Ectodermal cell (in vitro differentiated cells): ENCODE measurements around the gene ALG13. TPM values are rescaled to one million over a fixed set of nuclear protein-coding genes. Genes with fewer than 3 reads are reported as not detected.
"Not testable (repeated sequence)": the region's sequence is repeated elsewhere in the genome, so short reads cannot be mapped to it uniquely, and the experiment has no call there.

Source experiments
- H3K27ac ChIP-seq: 2 replicates; pipeline ENCODE4 v1.7.0; 2013; ENCODE audit warnings: mild to moderate bottlenecking, low read depth, low read length; ENCODE audit not compliant: insufficient read depth, poor library complexity, severe bottlenecking
- H3K27me3 ChIP-seq: 2 replicates; pipeline ENCODE4 v1.7.0; 2013; ENCODE audit warnings: mild to moderate bottlenecking, low read length; ENCODE audit not compliant: insufficient read depth, control insufficient read depth, poor library complexity, severe bottlenecking
- H3K36me3 ChIP-seq: one replicate; pipeline ENCODE4 v1.7.0; 2013; ENCODE audit warnings: low read length; ENCODE audit not compliant: control insufficient read depth, insufficient read depth
- H3K4me1 ChIP-seq: one replicate; pipeline ENCODE4 v1.7.0; 2013; ENCODE audit warnings: low read length; ENCODE audit not compliant: control insufficient read depth, insufficient read depth
- H3K4me3 ChIP-seq: 2 replicates; pipeline ENCODE4 v1.7.0; 2013; ENCODE audit warnings: low read depth, low read length, control low read depth; ENCODE audit not compliant: insufficient read depth
- H3K9me3 ChIP-seq: 2 replicates; pipeline ENCODE4 v1.7.0; 2013; ENCODE audit warnings: mild to moderate bottlenecking, low read length, moderate library complexity; ENCODE audit not compliant: control insufficient read depth
- WGBS, 2 experiments: methylation state at CpG; one replicate each; pipeline ENCODE4 v1.1.7; 2013; ENCODE audit warnings: missing lambda C conversion rate in 2 of 2; 5-methylcytosine and 5-hydroxymethylcytosine counted together
- polyA plus RNA-seq, 4 experiments: library from polyadenylated mRNA; stranded (reverse); fragments of 50-300 nt; gene quantifications; one replicate each; pipeline ENCODE4 v1.2.3, GENCODE V29; 2013

Gene ALG13
- polyA plus RNA-seq (2013, experiment 1 of 4), result 45.6 TPM
- polyA plus RNA-seq (2013, experiment 2 of 4), result 44.6 TPM
- 42.8 TPM for polyA plus RNA-seq (2013, experiment 3 of 4)
- 51.3 TPM for polyA plus RNA-seq (2013, experiment 4 of 4)

- H3K27me3 ChIP-seq, result no peaks in the 10 kb centered on the region
- H3K9me3 ChIP-seq, result no peaks in the 10 kb centered on the region
- peak within 1 kb of the TSS; percentile 70 for H3K4me3 ChIP-seq
- peak within 1 kb of the TSS; percentile 99 for H3K27ac ChIP-seq
- 0% methylated on average over 69 of the region's 69 CpGs for WGBS, 2 experiments
- peaks cover 3% of the 10 kb centered on the region for H3K4me1 ChIP-seq
- no peaks in the 10 kb centered on the region for H3K36me3 ChIP-seq
These were observed at the start of gene ALG13 for GRCh38 chrX:111680988-111681779. TSS of gene ALG13 (plus strand) at chrX:111681170. CDS start at chrX:111681219, 49 bp downstream.

GRCh38 chrX:111634823-111635729 is 45.9 kb upstream of the ALG13 start:
- no peak overlapping the region for H3K27ac ChIP-seq
- no peak overlapping the region for H3K4me3 ChIP-seq
- no peaks in the 10 kb centered on the region for H3K9me3 ChIP-seq
- H3K36me3 ChIP-seq, result no peaks in the 10 kb centered on the region
- 100% methylated on average over 1 of the region's 1 CpG; no CpG with 5 or more reads in 1 of the 2 experiments for WGBS, 2 experiments
- H3K4me1 ChIP-seq, result no peaks in the 10 kb centered on the region
- H3K27me3 ChIP-seq, result no peaks in the 10 kb centered on the region

- Histone ChIP-seq H3K27me3 (no peaks in the 10 kb centered on the region), H3K4me1 (no peaks in the 10 kb centered on the region), H3K9me3 (no peaks in the 10 kb centered on the region), H3K4me3 (no peak overlapping the region), H3K36me3 (no peaks in the 10 kb centered on the region), H3K27ac (no peak overlapping the region)
- 76 to 100% methylated on average over 1 to 2 of the region's 3 CpGs for WGBS, 2 experiments
These were observed 39.0 kb upstream of the ALG13 start for GRCh38 chrX:111641969-111642368.

- not testable (repeated sequence) for H3K4me3 ChIP-seq, H3K4me1 ChIP-seq, H3K9me3 ChIP-seq, H3K36me3 ChIP-seq, H3K27me3 ChIP-seq, H3K27ac ChIP-seq
- whole genome bisulfite sequencing, 2 experiments, result 96 to 98% methylated on average over 3 of the region's 3 CpGs
These were observed 35.8 kb upstream of the ALG13 start for GRCh38 chrX:111645165-111645564.

- H3K27me3 ChIP-seq, result no peaks in the 10 kb centered on the region
- no peak overlapping the region for H3K27ac ChIP-seq
- no peaks in the 10 kb centered on the region for H3K36me3 ChIP-seq
- H3K4me1 ChIP-seq, result no peaks in the 10 kb centered on the region
- H3K4me3 ChIP-seq, result no peak overlapping the region
- no peaks in the 10 kb centered on the region for H3K9me3 ChIP-seq
These were observed 35.4 kb upstream of the ALG13 start for GRCh38 chrX:111645607-111646006.

GRCh38 chrX:111646515-111646914 is 34.5 kb upstream of the ALG13 start:
- WGBS, 2 experiments, result 100% methylated on average over 1 of the region's 1 CpG; no CpG with 5 or more reads in 1 of the 2 experiments
- no peaks in the 10 kb centered on the region for H3K27me3 ChIP-seq
- no peaks in the 10 kb centered on the region for H3K9me3 ChIP-seq
- no peak overlapping the region for H3K4me3 ChIP-seq
- no peaks in the 10 kb centered on the region for H3K4me1 ChIP-seq
- no peak overlapping the region for H3K27ac ChIP-seq
- no peaks in the 10 kb centered on the region for H3K36me3 ChIP-seq

- 93 to 97% methylated on average over 3 of the region's 3 CpGs for WGBS, 2 experiments
- Histone ChIP-seq H3K27ac (no peak overlapping the region), H3K27me3 (no peaks in the 10 kb centered on the region), H3K36me3 (no peaks in the 10 kb centered on the region), H3K4me3 (no peak overlapping the region), H3K9me3 (no peaks in the 10 kb centered on the region), H3K4me1 (no peaks in the 10 kb centered on the region)
These were observed 32.2 kb upstream of the ALG13 start for GRCh38 chrX:111648802-111649201.

- no peaks in the 10 kb centered on the region for H3K4me1 ChIP-seq
- no peaks in the 10 kb centered on the region for H3K36me3 ChIP-seq
- H3K4me3 ChIP-seq, result no peak overlapping the region
- no peaks in the 10 kb centered on the region for H3K9me3 ChIP-seq
- 86 to 100% methylated on average over 1 of the region's 1 CpG for WGBS, 2 experiments
- no peaks in the 10 kb centered on the region for H3K27me3 ChIP-seq
- H3K27ac ChIP-seq, result no peak overlapping the region
These were observed 31.3 kb upstream of the ALG13 start for GRCh38 chrX:111649638-111650037.

GRCh38 chrX:111650845-111651244 is 30.1 kb upstream of the ALG13 start:
- no peaks in the 10 kb centered on the region for H3K4me1 ChIP-seq
- no peak overlapping the region for H3K27ac ChIP-seq
- no peaks in the 10 kb centered on the region for H3K36me3 ChIP-seq
- no peaks in the 10 kb centered on the region for H3K27me3 ChIP-seq
- no peak overlapping the region for H3K4me3 ChIP-seq
- H3K9me3 ChIP-seq, result no peaks in the 10 kb centered on the region

GRCh38 chrX:111652719-111653118 is 28.3 kb upstream of the ALG13 start:
- Histone ChIP-seq H3K4me3 (no peak overlapping the region), H3K27me3 (no peaks in the 10 kb centered on the region), H3K27ac (no peak overlapping the region), H3K36me3 (no peaks in the 10 kb centered on the region), H3K4me1 (no peaks in the 10 kb centered on the region), H3K9me3 (no peaks in the 10 kb centered on the region)
- 76 to 81% methylated on average over 2 to 3 of the region's 3 CpGs for WGBS, 2 experiments
